Activated CD8-positive, alpha-beta T cell treated with anti-CD3 and anti-CD28 coated beads for 36 hours (primary cell): ENCODE data around the gene ARHGAP42. TPM values are rescaled to one million over a fixed set of nuclear protein-coding genes. Genes with fewer than 3 reads are reported as not detected.

Experiments
- ATAC-seq: fragments of 200-7000 bp; cut with Tn5 transposase; one replicate; pipeline ENCODE4 v1.10.0; 2021; ENCODE audit warnings: mild to moderate bottlenecking, moderate library complexity
- CTCF ChIA-PET: fragments of 350-600 bp; sonication (Branson Sonifier 250); formaldehyde crosslinking; loops from one replicate; lab custom pipeline; 2021; ENCODE audit warnings: antibody characterized with exemption; lab: Charles Lee
- POLR2A ChIA-PET: fragments of 350-600 bp; sonication (Branson Sonifier 250); formaldehyde crosslinking; loops from one replicate; lab custom pipeline; 2021; ENCODE audit warnings: antibody characterized with exemption; lab: Charles Lee
- DNase-seq: peaks from one replicate; pipeline ENCODE4 v3.0.0-alpha.2; 2020
- H3K27ac Mint-ChIP-seq: one replicate; pipeline ENCODE4 v1.8.0; 2021; ENCODE audit warnings: mild to moderate bottlenecking, mixed read lengths
- H3K27me3 Mint-ChIP-seq: one replicate; pipeline ENCODE4 v1.8.0; 2021; ENCODE audit warnings: mixed read lengths
- H3K36me3 Mint-ChIP-seq: one replicate; pipeline ENCODE4 v1.8.0; 2021; ENCODE audit warnings: low read depth, mixed read lengths
- H3K4me1 Mint-ChIP-seq: one replicate; pipeline ENCODE4 v1.8.0; 2021; ENCODE audit warnings: low read depth, mixed read lengths
- H3K4me3 Mint-ChIP-seq: one replicate; pipeline ENCODE4 v1.8.0; 2021; ENCODE audit warnings: mild to moderate bottlenecking, moderate library complexity, mixed read lengths
- H3K9me3 Mint-ChIP-seq: one replicate; pipeline ENCODE4 v1.8.0; 2021; ENCODE audit warnings: mixed read lengths
- intact Hi-C: fragments of 100-400 bp; cut with micrococcal nuclease; formaldehyde crosslinking; loops from one replicate; pipeline ENCODE4 v1.10.0; 2022
- total RNA-seq, 2 experiments: library from RNA; stranded (reverse); gene quantifications; one replicate each; pipeline ENCODE4 v1.2.3, GENCODE V29; 2021
- TF ChIP-seq, protein P1 (sequence below): fragments of 200-600 bp; IDR thresholded peaks from one replicate; pipeline ENCODE4 v1.8.0; 2022; ENCODE audit warnings: antibody characterized with exemption, mild to moderate bottlenecking

ARHGAP42 gene
- total RNA-seq, 2 experiments from 2014 or later = 0.20 to 0.41 TPM

GRCh38 chr11:100910808-100911207 lies 223.7 kb downstream of the ARHGAP42 start:
- no peaks in the 10 kb centered on the region for H3K9me3 Mint-ChIP-seq
- ChIA-PET POLR2A (no interaction called here), CTCF (no interaction called here)
- TF ChIP-seq, protein P1, sequence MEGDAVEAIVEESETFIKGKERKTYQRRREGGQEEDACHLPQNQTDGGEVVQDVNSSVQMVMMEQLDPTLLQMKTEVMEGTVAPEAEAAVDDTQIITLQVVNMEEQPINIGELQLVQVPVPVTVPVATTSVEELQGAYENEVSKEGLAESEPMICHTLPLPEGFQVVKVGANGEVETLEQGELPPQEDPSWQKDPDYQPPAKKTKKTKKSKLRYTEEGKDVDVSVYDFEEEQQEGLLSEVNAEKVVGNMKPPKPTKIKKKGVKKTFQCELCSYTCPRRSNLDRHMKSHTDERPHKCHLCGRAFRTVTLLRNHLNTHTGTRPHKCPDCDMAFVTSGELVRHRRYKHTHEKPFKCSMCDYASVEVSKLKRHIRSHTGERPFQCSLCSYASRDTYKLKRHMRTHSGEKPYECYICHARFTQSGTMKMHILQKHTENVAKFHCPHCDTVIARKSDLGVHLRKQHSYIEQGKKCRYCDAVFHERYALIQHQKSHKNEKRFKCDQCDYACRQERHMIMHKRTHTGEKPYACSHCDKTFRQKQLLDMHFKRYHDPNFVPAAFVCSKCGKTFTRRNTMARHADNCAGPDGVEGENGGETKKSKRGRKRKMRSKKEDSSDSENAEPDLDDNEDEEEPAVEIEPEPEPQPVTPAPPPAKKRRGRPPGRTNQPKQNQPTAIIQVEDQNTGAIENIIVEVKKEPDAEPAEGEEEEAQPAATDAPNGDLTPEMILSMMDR = no peak
- ATAC-seq (peak; percentile 58), DNase-seq (no peak)
- H3K4me1 Mint-ChIP-seq = no peaks in the 10 kb centered on the region
- no peaks in the 10 kb centered on the region for H3K27me3 Mint-ChIP-seq
- no peak overlapping the region for H3K4me3 Mint-ChIP-seq
- no peak overlapping the region for H3K27ac Mint-ChIP-seq
- no peaks in the 10 kb centered on the region for H3K36me3 Mint-ChIP-seq
- intact Hi-C loops = no loop called here

GRCh38 chr11:100914415-100915110 lies 227.5 kb downstream of the ARHGAP42 start:
- Mint-ChIP-seq H3K36me3 (no peaks in the 10 kb centered on the region), H3K4me3 (no peak overlapping the region), H3K27ac (no peak overlapping the region), H3K27me3 (no peaks in the 10 kb centered on the region), H3K9me3 (no peaks in the 10 kb centered on the region), H3K4me1 (no peaks in the 10 kb centered on the region)
- TF ChIP-seq, protein P1 = no peak
- no peak for DNase-seq
- intact Hi-C loops = no loop called here
- ChIA-PET CTCF (no interaction called here), POLR2A (no interaction called here)
- ATAC-seq = no peak

DNA sequence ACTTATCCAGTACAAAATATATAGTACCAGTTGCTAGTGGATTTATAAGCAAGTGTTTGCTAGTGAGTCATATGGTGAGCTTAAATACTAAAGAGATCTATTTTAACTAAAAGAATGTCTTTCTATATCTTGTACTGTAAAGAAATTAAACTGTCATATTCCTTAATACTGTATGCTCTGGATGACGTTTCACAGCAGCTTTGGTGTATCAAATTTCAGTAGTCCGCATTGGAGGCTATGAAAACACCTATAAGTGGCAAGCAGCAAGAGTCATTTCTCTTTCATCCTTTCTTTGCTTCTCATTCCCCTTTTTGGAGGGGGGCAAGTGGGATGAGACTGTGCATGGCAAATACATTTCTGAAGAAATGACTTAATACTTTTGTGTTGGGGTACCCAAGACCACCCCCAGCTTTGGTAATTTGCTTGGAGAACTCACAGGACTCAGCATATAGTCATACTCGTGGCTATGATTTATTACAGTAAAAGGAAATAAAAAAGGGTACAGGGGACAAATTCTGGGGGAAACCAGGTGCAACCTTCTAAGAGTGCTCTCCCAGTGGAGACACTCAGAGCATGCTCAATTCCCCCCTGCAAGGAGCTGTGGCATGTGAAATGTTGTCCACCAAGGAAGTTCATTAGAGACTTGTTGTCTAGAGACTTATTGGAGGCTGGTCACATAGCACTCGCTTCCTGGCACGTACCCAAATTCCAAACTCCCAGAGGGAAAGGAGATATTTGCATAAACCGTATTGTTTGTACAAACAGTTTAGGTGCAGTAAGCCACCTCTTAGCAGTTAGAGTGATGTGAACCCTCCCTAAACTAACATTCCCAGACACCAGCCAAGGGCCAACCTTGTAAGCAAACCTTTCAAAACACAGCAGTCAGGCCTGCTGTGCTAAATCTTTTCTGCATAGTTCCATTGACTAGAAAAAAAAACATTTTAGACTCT lies 231.7 kb downstream of the ARHGAP42 start:
- ATAC-seq (no peak), DNase-seq (no peak)
- no peaks in the 10 kb centered on the region for H3K27me3 Mint-ChIP-seq
- no peak overlapping the region for H3K27ac Mint-ChIP-seq
- H3K4me3 Mint-ChIP-seq = no peak overlapping the region
- intact Hi-C loops = no loop called here
- TF ChIP-seq, protein P1 = no peak
- CTCF ChIA-PET = no interaction called here
- H3K9me3 Mint-ChIP-seq = no peaks in the 10 kb centered on the region
- H3K4me1 Mint-ChIP-seq = no peaks in the 10 kb centered on the region
- POLR2A ChIA-PET = no interaction called here
- H3K36me3 Mint-ChIP-seq = no peaks in the 10 kb centered on the region

GRCh38 chr11:100920593-100920992 lies 233.5 kb downstream of the ARHGAP42 start:
- ChIA-PET CTCF (interaction anchor here (1.0 kb wide), 1 partner anchor 10 kb away, joined by 3 read pairs; no protein-coding TSS in a partner anchor), POLR2A (no interaction called here)
- no peak overlapping the region for H3K27ac Mint-ChIP-seq
- DNase-seq = no peak
- intact Hi-C loops = loop anchor here (10.0 kb wide), 2 partner anchors 236 to 346 kb away; partner anchors contain the start of gene ARHGAP42
- no peaks in the 10 kb centered on the region for H3K4me1 Mint-ChIP-seq
- TF ChIP-seq, protein P1 = no peak
- H3K9me3 Mint-ChIP-seq = no peaks in the 10 kb centered on the region
- no peak for ATAC-seq
- no peaks in the 10 kb centered on the region for H3K36me3 Mint-ChIP-seq
- no peaks in the 10 kb centered on the region for H3K27me3 Mint-ChIP-seq
- no peak overlapping the region for H3K4me3 Mint-ChIP-seq

- ATAC-seq (no peak), DNase-seq (no peak)
- H3K36me3 Mint-ChIP-seq = no peaks in the 10 kb centered on the region
- no peak overlapping the region for H3K4me3 Mint-ChIP-seq
- TF ChIP-seq, protein P1 = no peak
- no peaks in the 10 kb centered on the region for H3K9me3 Mint-ChIP-seq
- CTCF ChIA-PET = no interaction called here
- POLR2A ChIA-PET = no interaction called here
- no peaks in the 10 kb centered on the region for H3K27me3 Mint-ChIP-seq
- peaks cover 2% of the 10 kb centered on the region for H3K4me1 Mint-ChIP-seq
- H3K27ac Mint-ChIP-seq = no peak overlapping the region
- intact Hi-C loops = loop anchor here (10.0 kb wide), 2 partner anchors 237 to 347 kb away; partner anchors contain the start of gene ARHGAP42
These were observed 235.0 kb downstream of the ARHGAP42 start for GRCh38 chr11:100922121-100922520.
